ENCODE measurements around the gene MAP7.

GRCh38 chr6:136317971-136318370, 232.3 kb downstream of the MAP7 start:
- TF ChIP-seq CTCF (IDR thresholded peaks at IDR 0.05), result no peak
- no peak for TF ChIP-seq POLR2A (IDR thresholded peaks at IDR 0.05)
